Upper lobe of left lung (tissue), 4 donors: ENCODE measurements around the gene ADGRL3.

Experiments
- EP300 ChIP-seq, 4 donors: sonication (generic); formaldehyde crosslinking; IDR thresholded peaks; one replicate each; pipeline ENCODE4 v1.5.1; 2017; ENCODE audit warnings: antibody characterized with exemption in 4 of 4, control low read depth in 2 of 4
- POLR2A ChIP-seq, 4 donors: fragments of 450-650 bp; IDR thresholded peaks; one replicate each; pipeline ENCODE4 v1.5.1; 2016 to 2017; ENCODE audit warnings: antibody characterized with exemption in 4 of 4, mild to moderate bottlenecking in 2 of 4
- TF ChIP-seq, protein P1 (sequence below), 6 experiments: fragments of 450-650 bp in 4 of 6; fragments of 200-600 bp in 2 of 6; sonication (generic) in 2 of 6; IDR thresholded peaks; one replicate each; pipeline ENCODE4 v1.5.1; 2016 to 2019; ENCODE audit warnings: antibody characterized with exemption in 6 of 6

DNA sequence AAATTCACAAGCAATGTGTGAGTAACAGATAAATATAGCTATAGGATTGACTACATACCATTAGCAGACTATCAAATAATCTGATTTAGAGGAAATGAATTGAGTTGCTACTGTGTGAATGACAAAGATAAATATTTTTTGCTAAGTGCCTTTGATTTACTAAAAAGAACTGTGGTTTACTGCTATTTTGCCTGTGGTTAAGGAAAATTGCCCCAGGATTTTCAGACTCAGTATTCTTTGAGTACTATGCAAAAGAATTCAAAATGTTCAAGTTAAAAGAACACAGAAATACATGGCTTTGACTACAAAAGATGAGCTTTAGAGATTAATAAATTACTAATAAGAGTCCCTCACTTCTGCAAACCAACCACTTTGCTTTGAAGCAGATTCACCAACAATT is 853.8 kb downstream of the ADGRL3 start:
- TF ChIP-seq POLR2A (IDR thresholded peaks at IDR 0.05) (no peak), EP300 (IDR thresholded peaks at IDR 0.05) (no peak)
- TF ChIP-seq, protein P1, sequence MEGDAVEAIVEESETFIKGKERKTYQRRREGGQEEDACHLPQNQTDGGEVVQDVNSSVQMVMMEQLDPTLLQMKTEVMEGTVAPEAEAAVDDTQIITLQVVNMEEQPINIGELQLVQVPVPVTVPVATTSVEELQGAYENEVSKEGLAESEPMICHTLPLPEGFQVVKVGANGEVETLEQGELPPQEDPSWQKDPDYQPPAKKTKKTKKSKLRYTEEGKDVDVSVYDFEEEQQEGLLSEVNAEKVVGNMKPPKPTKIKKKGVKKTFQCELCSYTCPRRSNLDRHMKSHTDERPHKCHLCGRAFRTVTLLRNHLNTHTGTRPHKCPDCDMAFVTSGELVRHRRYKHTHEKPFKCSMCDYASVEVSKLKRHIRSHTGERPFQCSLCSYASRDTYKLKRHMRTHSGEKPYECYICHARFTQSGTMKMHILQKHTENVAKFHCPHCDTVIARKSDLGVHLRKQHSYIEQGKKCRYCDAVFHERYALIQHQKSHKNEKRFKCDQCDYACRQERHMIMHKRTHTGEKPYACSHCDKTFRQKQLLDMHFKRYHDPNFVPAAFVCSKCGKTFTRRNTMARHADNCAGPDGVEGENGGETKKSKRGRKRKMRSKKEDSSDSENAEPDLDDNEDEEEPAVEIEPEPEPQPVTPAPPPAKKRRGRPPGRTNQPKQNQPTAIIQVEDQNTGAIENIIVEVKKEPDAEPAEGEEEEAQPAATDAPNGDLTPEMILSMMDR (IDR thresholded peaks at IDR 0.05): no peak
